ENCODE results near the gene PLK3. TPM values are rescaled to one million over a fixed set of nuclear protein-coding genes. Genes with fewer than 3 reads are reported as not detected.
"Not testable (repeated sequence)": the region's sequence is repeated elsewhere in the genome, so short reads cannot be mapped to it uniquely, and the experiment has no call there.

The PLK3 gene
- total RNA-seq, 6 experiments from 2014 or later, result 1.8 to 5.3 (median 3.6) TPM

DNA sequence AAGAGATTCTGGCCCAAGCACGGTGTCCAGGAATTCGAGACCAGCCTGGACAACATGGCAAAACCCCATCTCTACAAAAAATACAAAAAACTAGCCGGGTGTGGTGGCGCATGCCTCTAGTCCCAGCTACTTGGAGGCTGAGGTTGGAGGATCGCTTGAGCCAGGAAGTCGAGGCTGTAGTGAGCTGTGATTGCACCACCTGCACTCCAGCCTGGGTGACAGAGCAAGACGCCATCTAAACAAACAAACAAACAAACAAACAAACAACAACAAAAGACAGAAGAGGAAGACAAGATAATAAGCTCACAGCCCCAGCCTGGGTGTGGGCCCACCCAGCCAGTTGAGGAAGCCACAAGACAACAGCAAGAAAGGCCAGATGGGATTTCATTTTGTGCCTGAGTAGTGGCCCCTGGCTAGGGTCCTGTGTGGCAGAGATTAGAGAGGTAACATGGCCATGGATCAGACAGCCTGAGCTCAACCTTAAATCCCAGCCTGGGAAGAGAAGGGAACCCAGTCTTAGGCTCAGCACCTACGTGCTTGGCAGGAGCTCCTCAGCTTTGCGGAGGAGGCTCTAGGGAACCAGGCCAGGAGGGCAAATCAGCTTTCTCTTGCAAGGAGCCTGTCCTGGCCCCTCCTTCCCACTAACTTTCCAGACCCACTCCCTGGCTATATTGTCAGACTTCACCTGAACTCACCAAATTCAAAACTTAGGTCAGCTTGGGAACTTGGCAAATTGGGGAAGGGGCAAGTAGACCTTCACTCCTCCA, 7.3 kb upstream of the PLK3 start:
- intact Hi-C loops (cut with DNase I), result loop anchor here in 1 of 2 donors (5.0 kb wide), 1 partner anchor 34 kb away; no protein-coding TSS in a partner anchor
- Histone ChIP-seq H3K27me3 (no peaks in the 10 kb centered on the region), H3K4me1 (no peaks in the 10 kb centered on the region), H3K27ac (no peak overlapping the region), H3K4me3 (no peak overlapping the region), H3K9me3 (no peaks in the 10 kb centered on the region), H3K36me3 (no peaks in the 10 kb centered on the region)
- WGBS (ENCODE audit: insufficient coverage, low coverage, low lambda C conversion rate, missing lambda C conversion rate), result 66% methylated on average over 3 of the region's 9 CpGs
- peak in 2 of 4 donors; percentile 6 for ATAC-seq
- TF ChIP-seq POLR2A (IDR thresholded peaks at IDR 0.05), result no peak
- TF ChIP-seq, protein P1, sequence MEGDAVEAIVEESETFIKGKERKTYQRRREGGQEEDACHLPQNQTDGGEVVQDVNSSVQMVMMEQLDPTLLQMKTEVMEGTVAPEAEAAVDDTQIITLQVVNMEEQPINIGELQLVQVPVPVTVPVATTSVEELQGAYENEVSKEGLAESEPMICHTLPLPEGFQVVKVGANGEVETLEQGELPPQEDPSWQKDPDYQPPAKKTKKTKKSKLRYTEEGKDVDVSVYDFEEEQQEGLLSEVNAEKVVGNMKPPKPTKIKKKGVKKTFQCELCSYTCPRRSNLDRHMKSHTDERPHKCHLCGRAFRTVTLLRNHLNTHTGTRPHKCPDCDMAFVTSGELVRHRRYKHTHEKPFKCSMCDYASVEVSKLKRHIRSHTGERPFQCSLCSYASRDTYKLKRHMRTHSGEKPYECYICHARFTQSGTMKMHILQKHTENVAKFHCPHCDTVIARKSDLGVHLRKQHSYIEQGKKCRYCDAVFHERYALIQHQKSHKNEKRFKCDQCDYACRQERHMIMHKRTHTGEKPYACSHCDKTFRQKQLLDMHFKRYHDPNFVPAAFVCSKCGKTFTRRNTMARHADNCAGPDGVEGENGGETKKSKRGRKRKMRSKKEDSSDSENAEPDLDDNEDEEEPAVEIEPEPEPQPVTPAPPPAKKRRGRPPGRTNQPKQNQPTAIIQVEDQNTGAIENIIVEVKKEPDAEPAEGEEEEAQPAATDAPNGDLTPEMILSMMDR (IDR thresholded peaks at IDR 0.05), result no peak
- no peak for DNase-seq

DNA sequence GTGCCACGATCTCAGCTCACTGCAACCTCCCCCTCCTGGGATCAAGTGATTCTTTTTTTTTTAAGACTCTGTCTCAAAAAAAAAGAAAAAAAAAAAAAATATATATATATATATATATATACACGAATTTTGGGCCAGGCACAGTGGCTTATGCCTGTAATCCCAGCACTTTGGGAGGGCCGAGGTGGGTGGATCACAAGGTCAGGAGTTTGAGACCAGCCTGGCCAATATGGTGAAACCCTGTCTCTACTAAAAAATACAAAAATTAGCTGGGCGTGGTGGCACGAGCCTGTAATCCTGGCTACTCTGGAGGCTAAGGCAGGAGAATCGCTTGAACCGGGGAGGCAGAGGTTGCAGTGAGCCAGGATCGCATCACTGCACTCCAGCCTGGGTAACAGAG, 2.3 kb upstream of the PLK3 start:
- ATAC-seq; H3K9me3 ChIP-seq; DNase-seq; H3K4me1 ChIP-seq; H3K27me3 ChIP-seq; H3K27ac ChIP-seq; H3K36me3 ChIP-seq; intact Hi-C loops (cut with DNase I); H3K4me3 ChIP-seq: not testable (repeated sequence)
- WGBS (ENCODE audit: insufficient coverage, low coverage, low lambda C conversion rate, missing lambda C conversion rate), result 76% methylated on average over 8 of the region's 8 CpGs

DNA sequence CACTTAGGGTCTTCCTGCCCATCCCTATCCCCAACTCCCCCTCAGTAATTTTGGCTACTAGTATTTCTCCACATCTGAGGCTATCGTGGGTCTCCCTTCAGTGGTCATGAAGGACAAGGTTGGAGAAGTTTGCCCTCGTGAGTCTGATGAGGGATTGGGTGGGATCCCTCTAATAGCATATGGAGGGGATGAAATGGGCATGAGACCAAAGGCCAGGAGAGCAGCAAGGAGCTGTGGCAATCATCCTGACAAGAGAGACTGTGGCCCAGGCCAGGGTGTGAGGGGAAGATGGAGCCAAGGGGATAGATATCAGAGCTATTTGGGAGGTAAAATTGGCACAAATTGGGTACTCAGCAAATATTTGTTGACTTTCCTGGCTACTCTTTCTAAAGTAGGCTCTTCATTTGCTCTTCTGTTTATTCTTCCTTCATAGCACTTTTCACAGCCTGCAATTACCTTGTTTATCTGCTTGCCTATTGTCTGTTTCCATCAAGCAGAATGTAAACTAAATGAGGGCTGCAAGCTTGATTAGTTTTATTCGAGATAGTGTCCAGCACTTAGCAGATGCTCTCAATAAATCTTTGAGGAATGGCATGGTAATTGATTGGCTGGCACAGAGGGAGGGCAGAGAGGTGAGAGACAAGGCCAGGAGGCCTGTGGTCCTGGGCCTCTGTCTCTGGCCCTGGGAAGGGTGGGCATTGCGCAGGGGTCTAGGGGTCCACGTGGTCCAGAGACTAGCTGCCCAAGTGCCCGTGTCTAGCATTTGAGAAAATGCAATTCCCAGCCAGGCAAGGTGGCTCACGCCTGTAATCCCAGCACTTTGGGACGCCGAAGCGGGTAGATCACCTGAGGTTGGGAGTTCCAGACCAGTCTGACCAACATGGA, 1.5 kb upstream of the PLK3 start:
- Histone ChIP-seq H3K27ac (peak overlapping the region in 2 of 3 donors; percentile 80 to 87), H3K27me3 (no peaks in the 10 kb centered on the region), H3K9me3 (no peaks in the 10 kb centered on the region), H3K4me1 (peaks cover 0 to 10% (median 1%) of the 10 kb centered on the region in 4 donors), H3K4me3 (no peak overlapping the region), H3K36me3 (peaks cover 0 to 6% (median 0%) of the 10 kb centered on the region in 4 donors)
- DNase-seq (peak in 1 of 3 donors; percentile 50), ATAC-seq (no peak)
- TF ChIP-seq, protein P1 (IDR thresholded peaks at IDR 0.05), result no peak
- WGBS (ENCODE audit: insufficient coverage, low coverage, low lambda C conversion rate, missing lambda C conversion rate), result 80% methylated on average over 8 of the region's 10 CpGs
- intact Hi-C loops (cut with DNase I), result no loop called here

DNA sequence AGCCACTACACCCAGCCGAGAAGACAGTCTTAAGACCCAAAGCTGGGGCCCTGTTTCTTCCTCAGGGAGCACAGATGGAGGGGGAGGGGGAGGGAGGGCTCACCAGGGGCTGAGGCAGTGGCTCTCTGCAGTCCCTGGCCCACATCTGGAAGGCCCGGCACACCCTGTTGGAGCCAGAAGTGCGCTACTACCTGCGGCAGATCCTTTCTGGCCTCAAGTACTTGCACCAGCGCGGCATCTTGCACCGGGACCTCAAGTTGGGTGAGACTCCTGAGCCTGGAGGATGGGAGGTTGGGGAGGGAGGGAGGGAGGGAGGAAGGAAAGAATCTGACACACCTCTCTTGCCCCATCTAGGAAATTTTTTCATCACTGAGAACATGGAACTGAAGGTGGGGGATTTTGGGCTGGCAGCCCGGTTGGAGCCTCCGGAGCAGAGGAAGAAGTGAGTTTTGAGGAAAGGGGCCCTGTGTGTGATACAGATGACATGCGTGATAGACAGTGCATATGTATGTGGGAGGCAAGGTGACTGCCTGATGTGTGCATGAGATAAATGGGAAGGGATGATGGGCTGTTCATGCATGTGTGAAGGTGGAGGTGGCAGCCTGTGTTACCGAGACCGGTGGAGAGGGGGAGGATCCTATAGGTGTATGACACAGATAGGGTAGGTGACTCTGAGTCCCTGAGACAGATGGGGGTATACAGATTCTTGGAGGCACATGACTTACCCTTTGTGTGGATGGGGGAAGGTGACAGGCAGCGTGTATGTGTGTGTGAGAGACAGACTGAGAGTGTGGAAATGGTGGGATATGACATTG, 1.5 kb downstream of the PLK3 start:
- no peak for TF ChIP-seq POLR2A (IDR thresholded peaks at IDR 0.05)
- TF ChIP-seq, protein P1 (IDR thresholded peaks at IDR 0.05), result no peak
- DNase-seq, result peak in 1 of 3 donors; percentile 58
- intact Hi-C loops (cut with DNase I), result no loop called here
- H3K27ac ChIP-seq, result no peak overlapping the region
- H3K27me3 ChIP-seq, result no peaks in the 10 kb centered on the region
- no peak for ATAC-seq
- H3K4me1 ChIP-seq, result peaks cover 2 to 16% (median 5%) of the 10 kb centered on the region in 4 donors
- peak overlapping the region in 1 of 3 donors; percentile 86 for H3K4me3 ChIP-seq
- 55% methylated on average over 12 of the region's 13 CpGs for WGBS (ENCODE audit: insufficient coverage, low coverage, low lambda C conversion rate, missing lambda C conversion rate)
- H3K36me3 ChIP-seq, result peaks cover 0 to 13% (median 1%) of the 10 kb centered on the region in 4 donors
- no peaks in the 10 kb centered on the region for H3K9me3 ChIP-seq

Measured in right lobe of liver (tissue), 6 donors.